Activated T-cell treated with anti-CD3 and anti-CD28 coated beads for 4 hours (primary cell): ENCODE results near the gene KIF13A.
"Not testable (repeated sequence)": the region's sequence is repeated elsewhere in the genome, so short reads cannot be mapped to it uniquely, and the experiment has no call there.

Experiments used
- DNase-seq: peaks from one replicate; pipeline ENCODE4 v3.0.0-alpha.2; 2020

KIF13A gene

DNA sequence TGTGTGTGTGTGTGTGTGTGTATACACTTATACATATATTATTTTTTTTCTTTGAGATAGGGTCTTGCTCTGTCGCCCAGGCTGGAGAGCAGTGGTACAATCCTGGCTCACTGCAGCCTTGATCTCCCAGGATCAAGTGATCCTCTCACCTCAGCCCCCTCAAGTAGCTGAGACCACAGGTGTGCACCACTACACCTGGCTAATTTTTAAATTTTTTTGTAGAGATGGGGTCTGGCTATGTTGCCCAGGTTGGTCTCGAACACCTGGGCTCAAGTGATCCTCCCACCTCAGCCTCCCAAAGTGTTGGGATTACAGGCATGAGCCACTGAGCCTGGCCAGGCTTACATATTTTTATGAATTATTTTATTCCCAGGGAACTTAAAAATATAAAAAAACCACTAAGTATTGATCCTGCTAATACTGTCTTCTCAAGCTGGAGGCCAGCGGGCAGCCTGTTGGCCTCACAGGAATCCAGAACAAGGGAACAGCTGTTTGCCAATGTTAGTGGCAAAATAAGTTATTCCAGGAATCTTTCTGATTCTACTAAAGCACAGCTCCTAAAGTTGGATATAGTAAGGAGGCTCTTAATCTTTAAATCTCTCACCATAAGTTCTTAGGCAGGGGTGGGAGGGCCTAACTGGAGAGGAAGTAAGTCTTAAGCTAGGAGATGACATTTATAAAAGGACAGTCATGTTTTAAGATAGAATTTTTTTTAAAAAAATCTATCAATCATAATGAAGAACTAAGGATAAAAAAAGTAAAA, 145.2 kb downstream of the KIF13A start:
- no peak for DNase-seq

DNA sequence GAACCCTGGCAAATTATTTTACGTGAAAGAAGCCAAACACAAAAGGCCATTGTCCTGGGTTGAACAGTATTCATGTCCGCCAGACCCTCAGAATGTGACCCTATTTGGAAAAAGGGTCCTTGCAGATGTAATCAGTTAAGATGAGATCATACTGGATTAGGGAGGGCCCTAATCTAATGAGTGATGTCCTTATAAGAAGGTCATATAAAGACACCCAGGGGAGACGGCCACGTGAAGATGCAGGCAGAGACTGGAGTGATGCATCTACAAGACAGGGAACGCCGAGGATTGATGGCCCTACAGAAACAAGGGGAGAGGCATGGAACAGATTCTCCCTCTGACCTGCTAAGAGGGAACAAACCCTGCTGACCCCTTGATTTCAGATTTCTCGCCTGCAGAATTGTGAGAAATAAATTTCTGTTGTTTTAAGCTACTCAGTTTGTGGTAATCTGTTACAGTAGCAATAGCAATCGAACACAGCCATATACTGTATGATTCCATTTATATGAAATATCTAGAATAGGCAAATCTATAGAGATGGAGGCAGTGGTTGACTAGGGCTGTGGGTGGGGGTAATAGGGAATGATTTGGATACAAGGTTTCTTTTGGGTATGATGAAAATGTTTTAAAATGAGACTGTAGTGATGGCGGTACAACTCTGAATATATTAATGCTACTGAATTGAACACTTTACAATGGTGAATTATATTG, 147.8 kb downstream of the KIF13A start:
- DNase-seq = no peak

DNA sequence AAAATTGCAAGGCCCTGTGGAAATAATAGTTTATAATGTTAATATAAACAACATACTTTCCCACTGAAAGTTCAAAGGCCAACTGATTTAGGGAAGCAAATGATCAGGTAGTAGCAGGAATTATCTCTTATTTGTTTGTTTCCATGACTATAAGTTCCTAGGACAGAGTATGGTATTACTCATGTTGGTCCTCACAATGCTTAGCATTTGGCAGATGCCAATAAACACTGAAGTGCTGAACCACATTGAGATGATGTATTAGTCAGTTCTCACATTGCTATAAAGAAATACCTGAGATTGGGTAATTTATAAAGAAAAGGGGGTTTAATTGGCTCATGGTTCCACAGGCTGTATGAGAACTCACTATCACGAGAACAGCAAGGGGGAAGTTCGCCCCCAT, 151.1 kb downstream of the KIF13A start:
- no peak for DNase-seq

DNA sequence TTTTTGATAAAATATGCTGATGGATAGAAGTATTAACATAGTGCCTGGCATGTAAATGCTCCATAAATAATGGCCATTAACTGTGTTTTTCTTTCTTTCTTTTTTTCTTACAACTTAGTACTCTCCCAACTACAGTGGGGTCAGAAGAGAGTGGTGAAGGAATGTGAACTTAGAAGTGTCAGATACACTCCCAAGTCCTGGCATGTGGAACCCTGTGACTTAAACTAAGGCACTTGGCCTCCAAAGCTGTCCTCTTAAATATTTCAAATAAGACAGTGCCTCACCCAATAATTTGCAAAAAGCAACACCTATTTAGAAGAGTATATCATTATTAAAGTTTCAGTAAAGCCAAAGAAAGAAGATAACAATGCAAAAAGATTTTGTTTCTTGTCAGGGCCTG, 151.7 kb downstream of the KIF13A start:
- no peak for DNase-seq

DNA sequence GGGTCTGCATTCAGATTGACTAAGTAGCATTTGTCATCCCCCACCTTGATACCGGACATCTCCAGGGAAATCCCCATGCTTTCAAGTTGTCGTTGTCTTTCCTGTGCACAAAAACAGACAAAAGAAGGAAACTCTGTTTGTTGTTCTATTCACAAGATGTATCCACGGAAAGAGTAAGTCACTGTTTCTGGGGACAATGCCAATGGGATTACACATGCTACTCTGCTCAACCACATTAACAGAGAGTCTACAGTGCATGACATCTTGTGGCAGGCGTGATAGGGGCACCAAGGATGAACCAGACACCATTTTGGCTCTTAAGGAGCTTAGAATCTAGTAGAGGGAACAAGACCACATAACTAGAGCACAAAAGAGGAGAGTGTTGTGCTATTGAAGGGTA, 156.3 kb downstream of the KIF13A start:
- no peak for DNase-seq

DNA sequence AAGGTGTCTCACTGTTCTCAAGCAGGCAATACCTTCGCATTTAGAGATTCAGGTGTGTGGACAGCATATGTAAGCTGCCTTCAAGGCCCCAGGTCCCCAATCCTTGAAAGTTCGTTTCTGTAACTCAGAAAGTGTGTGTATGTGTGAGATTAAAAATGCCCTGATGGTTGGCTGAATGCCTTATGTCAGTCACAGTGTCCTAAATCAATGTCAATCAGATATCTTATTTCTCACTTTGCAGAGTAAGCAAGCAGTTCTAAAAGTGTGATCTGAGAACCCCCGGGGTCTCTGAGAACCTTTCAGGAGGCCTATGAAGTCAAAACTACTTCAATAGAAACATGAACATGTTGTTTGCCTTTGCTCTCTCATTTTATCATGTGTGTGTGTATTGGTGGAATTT, 157.5 kb downstream of the KIF13A start:
- DNase-seq = no peak

DNA sequence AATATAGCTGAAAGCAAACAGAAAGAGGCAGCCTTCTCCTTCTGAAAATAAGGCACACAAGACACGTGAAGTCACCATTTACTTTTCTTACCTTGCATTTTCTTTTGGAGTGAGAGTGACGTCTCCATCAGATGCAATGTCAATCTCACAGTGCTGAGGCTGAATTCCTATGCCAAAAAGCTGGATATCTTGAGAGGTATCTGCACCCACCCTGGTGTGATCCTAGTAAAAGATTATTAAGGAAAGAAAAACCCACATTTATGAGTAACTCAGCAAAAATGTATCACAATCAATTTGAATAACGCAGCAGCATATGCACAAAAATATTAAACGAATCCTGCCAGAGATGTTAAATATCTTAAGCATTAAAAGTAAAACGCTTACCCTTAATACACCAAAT, 159.3 kb downstream of the KIF13A start:
- DNase-seq = no peak

DNA sequence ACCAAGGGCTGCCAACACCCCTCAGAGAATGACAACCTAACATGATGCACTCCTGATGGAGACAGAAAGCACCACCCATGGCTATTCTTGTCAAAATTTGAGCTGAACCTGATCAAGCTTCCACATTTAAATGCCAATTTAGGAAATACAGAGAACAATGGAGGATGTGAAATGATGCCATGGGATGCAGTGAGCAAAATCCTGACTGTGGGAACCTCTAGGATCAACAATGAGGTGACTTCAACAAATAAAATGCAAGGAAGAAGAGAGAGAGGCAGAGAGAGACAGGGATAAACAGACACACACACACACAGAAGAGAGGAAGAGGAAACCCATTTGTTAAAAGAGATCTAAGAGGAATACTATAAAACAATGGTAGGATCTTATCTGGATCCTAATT, 161.1 kb downstream of the KIF13A start:
- no peak for DNase-seq

DNA sequence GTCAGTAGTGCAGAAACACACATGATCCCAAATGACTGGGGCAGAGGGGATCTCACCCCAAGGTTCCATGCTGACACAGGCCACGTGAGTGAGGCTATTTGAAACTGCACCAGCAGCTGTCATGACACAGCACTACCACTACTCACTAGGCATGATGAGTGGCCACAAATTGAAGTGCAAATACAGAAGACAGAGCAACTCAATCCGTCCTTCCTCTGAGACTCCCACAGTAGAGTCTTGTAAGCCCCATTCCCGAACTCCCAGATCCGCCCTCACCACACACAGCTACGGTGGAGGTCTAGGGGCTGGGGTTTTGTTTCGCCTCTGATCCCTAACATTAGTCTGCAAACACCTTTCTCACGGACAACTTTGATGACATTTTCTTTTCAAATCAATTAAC, 167.4 kb downstream of the KIF13A start:
- DNase-seq = no peak

DNA sequence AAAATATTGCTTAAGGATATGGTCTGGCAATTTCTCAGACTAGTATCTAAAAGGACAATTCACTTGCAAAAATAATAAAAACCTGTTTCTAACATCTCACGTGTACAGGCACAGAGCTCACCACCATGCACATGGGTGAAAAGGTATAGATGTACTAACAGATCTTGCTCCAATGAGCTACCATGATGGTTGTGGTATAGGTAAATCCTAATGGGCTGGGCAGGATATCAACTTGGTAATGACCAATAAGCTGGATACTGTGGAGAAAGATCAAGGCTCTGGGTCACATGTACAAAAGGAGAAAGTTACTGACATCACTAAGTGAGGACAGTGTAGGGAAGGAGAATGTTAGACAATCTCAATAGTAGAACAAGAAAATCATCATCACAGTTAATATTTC, 169.7 kb downstream of the KIF13A start:
- no peak for DNase-seq

DNA sequence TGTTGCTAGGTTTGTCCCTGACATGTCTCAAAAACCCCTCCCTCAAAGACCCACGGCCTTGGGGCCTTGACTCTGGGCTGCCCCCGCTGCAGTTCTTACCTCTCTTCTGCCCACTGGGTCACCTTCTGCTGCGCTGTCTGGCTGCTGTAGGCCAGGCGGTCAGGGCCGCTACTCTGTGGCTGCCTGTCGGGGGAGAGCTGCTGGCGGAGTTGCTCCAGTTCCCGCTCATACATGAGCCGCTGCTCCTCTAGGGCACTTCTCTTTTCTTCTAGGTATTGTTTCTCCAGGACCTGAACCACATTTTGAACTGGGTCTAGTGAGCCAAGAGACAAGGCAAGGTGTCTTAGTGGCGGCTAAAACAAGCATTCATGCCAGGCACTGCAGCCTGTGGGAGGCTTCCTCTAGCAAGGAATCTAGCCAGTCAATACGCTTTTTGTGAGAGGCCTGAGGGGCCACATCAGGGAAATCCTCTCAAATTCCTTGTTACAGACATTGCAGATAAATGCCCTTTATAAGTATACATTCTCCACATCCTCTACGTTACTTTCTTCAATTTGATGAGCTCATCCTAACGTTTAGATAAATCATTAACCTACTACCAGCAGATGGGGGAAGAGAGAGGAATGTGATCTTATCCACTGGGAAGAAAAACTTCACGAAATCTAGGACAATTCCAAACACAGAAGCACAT, 170.4 kb downstream of the KIF13A start:
- DNase-seq = no peak

DNA sequence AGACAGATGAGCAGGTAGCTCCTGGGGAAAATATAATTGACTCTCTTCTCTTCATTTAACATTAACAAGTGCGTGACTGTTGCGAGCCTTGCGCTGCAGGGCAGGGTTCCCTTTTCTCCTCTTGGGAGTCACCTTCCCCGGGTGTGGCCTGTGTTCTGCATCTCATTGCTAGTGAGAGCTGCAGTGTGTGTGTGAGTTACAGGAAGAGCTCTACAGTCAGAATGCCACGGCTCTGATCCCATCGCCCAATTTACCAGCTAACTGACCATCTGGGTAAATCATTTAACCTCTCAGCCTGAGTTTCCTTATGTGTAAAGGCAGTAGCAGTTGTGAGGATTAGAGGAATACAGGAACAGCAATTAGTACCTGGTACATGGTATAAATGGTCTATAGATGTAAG, 173.9 kb downstream of the KIF13A start:
- DNase-seq = no peak

DNA sequence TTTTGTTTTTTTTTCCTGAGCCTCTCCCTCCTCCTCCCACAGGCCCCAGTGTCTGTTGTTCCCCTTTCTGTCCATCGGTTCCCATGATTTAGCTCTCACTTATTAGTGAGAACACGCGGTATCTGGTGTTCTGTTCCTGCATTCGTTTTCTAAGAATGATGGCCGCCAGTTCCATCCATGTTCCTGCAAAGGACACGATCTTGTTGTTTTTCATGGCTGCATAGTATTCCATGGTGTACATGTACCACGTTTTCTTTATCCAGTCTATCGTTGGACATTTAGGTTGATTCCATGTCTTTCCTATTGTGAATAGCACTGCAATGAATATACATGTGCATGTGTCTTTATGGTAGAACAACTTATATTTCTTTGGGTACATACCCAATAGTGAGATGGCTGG, 175.1 kb downstream of the KIF13A start:
- DNase-seq = no peak

DNA sequence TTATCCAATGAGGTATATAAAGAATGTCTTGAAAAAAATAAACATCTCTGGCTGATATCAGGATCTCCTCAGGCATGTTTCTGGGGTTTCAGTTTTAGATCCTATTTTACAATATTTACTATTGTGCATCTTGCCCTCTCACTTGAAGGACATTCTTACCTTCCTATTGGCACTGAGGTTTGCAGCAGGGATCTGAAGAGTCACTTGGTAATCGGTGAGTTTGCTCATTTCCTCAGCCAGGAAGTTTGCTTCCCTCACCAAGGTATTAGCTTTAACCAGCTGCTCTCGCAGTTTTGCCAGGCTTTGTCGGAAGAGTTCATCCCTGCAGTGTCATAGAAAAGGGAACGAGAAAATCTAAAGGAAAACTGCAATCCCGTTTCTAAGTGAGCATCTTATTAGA, 178.8 kb downstream of the KIF13A start:
- no peak for DNase-seq

DNA sequence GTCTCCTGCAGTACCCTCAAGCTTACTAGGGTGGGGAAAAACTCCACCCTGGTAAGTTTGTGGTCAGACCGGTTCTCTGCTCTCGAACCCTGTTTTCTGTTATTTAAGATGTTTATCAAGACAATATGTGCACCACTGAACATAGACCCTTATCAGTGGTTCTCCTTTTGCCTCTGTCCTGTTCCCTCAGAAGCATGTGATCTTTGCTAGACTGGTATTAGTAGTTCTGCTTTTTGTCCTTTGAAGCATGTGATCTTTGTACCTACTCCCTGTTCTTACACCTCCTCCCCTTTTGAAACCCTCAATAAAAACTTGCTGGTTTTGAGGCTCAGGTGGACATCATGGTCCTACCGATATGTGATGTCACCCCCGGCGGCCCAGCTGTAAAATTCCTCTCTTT, 180.0 kb downstream of the KIF13A start:
- DNase-seq = not testable (repeated sequence)

DNA sequence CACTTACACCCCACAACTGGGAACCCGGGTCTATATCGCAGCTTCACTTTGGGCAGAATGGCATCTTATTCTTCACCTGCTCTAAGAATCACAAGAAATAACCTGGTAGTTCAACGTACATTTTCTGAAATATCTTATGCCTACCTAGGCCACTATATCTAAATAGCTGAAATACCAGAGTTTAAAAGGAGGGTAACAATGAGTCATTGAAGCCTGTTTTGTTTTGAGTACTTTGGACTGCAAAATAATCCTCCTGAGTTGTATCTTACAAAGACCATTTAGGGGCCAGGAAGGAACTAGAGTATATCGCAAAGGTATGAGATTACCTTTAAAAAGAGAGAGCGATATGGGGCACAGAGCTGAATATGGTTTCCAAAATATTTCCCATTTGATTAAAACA, 184.0 kb downstream of the KIF13A start:
- no peak for DNase-seq

DNA sequence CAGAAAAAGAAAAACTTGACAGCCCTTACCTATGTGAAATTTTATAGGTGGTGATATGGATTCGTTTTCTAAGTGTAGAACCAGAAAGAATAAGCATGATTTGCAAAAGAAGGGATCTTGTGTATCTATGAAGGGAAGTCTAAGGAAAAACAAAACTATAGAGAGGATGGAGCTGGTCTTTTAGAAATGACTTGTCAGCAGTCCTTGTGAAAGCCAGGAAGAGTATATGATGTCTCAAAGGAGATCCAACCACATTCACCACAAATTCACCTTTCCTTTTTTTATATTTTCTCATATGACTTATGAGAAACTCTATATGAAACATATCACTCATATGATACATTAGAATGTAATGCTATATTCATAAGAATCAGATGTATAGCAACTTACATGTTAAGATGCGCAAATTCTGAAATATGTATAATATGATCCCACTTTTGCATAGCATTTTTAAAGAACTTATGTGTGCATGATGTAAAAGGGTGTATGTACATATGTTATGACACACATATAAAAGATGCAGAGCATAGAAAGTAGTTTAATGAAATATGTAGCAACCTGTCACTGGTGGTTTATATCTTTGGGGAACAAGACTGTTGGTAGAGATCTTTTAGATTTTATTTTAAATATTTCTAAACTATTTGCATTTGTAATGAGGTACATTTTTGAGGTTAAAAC, 188.8 kb downstream of the KIF13A start:
- no peak for DNase-seq

DNA sequence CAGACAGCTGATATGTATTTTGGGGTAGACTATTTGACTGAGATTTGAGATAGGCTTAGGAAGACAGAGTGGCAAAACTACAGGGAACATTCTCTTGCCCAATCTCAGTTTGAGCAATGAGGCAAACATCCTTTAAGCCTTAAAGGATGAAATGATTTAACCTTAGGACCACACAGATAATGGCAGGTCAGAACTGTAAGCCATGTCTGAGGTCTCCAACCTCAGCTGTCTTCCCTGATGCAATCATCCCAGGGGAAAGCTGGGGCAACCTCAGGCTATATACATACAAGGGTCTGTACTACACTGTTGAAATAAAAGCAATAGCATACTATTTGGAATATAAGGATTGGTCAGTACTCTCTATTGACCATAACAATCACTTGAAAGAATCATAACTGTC, 196.9 kb downstream of the KIF13A start:
- DNase-seq = no peak

DNA sequence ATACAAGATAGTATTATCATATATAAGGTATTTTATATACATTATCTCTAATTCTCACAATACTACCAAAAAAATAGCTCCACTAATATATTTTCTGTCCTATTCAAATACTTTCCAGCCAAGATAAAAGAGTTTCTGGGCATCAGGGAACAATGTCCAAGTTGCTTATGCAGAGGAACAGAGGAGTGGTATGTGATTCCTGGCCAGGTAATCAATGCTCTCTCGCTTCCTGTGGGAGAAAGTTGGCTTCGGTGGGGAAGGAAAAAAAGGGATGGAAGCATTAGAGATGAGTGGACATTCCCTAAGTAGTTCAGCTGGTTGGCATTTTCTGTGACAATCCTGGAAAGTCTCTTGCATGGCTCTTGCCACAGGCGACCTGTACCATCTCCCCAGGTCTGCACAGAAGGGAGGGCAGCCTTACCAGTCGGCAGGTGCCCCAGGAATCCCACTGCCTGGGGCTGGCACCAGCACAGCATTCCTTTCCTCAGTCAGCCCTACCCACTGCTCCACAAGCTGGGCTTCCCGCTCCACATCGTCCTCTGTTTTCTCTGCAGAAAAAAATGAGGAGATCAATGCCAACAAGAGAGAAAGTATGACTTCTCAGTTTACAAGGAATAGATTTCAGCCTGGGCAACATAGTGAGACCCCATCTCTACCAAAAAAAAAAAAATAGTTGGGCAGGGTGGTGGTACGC, 202.2 kb downstream of the KIF13A start:
- no peak for DNase-seq

DNA sequence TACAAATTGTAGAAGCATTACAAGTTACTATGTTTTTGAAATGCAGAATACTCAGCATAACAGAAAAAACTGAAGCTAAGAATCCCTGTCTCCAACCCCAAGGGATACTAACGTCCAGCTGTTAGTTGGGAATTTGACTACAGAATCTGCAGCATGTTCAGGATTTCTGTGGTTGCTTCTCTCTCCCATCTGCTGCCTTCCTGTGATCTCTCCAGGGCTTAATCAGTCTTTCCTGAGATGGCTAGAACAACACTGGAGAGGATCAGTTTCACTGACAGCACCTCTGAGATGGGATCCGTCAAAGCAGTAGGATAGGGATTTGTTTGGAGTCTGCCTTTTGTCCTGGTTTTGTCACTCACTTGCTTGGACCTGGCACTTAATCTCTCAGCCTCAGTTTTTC, 207.4 kb downstream of the KIF13A start:
- DNase-seq = no peak

DNA sequence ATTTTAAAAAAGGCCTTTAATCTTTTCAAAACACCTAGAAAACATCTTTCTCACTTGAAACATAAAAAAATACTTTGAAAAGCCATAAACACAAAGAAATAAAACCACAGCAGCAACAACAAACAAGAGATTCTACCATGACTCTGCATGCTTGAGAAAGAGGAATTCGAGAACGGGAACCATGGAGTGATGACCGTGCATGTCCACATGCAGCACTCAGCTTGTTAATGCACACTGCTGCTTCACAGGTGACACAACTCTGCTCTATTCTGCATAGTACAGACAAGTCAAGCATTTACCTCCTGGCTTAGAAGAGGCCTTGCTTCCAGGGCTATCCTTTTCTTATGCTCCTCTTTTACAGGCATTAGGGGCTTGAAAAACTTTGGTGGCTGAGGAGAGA, 215.8 kb downstream of the KIF13A start:
- no peak for DNase-seq

DNA sequence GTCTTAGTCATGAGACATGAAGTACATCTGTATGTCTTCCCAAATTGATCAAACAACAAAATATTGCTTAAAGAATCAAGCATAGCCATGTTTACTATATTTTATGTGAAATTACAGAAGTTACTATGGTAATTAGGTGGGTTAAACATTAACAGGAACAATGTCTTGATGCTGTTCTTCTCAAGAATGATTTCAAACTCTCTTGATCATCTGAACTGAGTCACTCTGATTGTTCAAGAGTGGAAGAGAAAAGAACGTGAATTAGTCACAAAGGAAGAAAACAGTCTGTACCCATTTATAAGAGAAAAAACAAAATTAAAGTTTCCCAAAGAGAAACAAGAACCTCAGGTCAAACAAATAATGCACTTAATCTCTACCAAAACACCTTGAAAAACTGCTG, 218.6 kb downstream of the KIF13A start:
- DNase-seq = no peak

DNA sequence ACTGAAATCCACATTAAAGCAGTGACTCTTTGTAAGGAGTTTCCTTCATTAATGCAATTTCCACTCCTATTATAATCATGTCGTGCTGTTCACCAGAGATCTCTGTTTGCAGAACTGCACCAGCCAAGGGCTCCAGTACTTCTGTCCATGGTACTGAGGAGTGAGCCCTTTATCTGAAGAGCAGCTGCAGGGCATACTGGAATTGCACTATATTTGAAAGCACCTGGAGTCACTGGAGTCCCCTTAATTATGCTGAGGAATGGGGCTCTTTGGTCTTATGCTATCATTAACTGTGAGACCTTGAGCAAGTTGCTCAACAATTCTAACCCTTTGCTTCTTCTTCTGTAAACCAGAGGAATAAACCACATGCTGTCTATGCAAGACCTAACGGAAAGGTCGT, 219.0 kb downstream of the KIF13A start:
- no peak for DNase-seq
